ENCODE measurements around the gene EXOSC3.

EXOSC3 gene

GRCh38 chr9:37732086-37732741, 52.6 kb downstream of the EXOSC3 start:
- ATAC-seq, result no peak

- no peak for ATAC-seq
Measured at GRCh38 chr9:37730839-37731238, 54.0 kb downstream of the EXOSC3 start.

GRCh38 chr9:37730256-37730655, 54.6 kb downstream of the EXOSC3 start:
- no peak for ATAC-seq

All from activated CD4-positive, CD25-positive, alpha-beta regulatory T cell treated with anti-CD3 and anti-CD28 coated beads, Interleukin-2, amount 50 U/mL, for 24 hours (primary cell).